HG03439 (cell line): ENCODE results near the gene ERICH6B.
"Not testable (repeated sequence)": the region's sequence is repeated elsewhere in the genome, so short reads cannot be mapped to it uniquely, and the experiment has no call there.

Experiments
- ATAC-seq: cut with Tn5 transposase; IDR thresholded peaks from one replicate; pipeline ENCODE4 v1.9.1; 2021; ENCODE audit warnings: mild to moderate bottlenecking, moderate library complexity; ENCODE audit not compliant: unreplicated experiment

Gene ERICH6B

GRCh38 chr13:45615501-45616101 is at the start of gene ERICH6B:
Gene ERICH6B (minus strand): TSS chr13:45615739. CDS start chr13:45597005, 18,734 bp downstream.
- no peak for ATAC-seq

GRCh38 chr13:45662903-45663302 is 47.4 kb upstream of the ERICH6B start:
- not testable (repeated sequence) for ATAC-seq

- no peak for ATAC-seq
Observed at GRCh38 chr13:45662162-45662561, 46.6 kb upstream of the ERICH6B start.

- ATAC-seq = not testable (repeated sequence)
Observed at GRCh38 chr13:45660458-45660857, 44.9 kb upstream of the ERICH6B start.

- ATAC-seq = no peak
Observed at GRCh38 chr13:45659536-45659935, 44.0 kb upstream of the ERICH6B start.

GRCh38 chr13:45658586-45659235 is 43.2 kb upstream of the ERICH6B start:
- ATAC-seq = no peak

GRCh38 chr13:45654633-45655349 is 39.3 kb upstream of the ERICH6B start:
- no peak for ATAC-seq

- not testable (repeated sequence) for ATAC-seq
Observed at GRCh38 chr13:45645263-45645662, 29.7 kb upstream of the ERICH6B start.

GRCh38 chr13:45642159-45642558 is 26.6 kb upstream of the ERICH6B start:
- not testable (repeated sequence) for ATAC-seq

- ATAC-seq = not testable (repeated sequence)
Observed at GRCh38 chr13:45635291-45635690, 19.8 kb upstream of the ERICH6B start.

- ATAC-seq = no peak
Observed at GRCh38 chr13:45630791-45631190, 15.3 kb upstream of the ERICH6B start.

- ATAC-seq = no peak
Observed at GRCh38 chr13:45629940-45630339, 14.4 kb upstream of the ERICH6B start.

- ATAC-seq = no peak
Observed at GRCh38 chr13:45628094-45628493, 12.6 kb upstream of the ERICH6B start.

GRCh38 chr13:45627656-45628055 is 12.1 kb upstream of the ERICH6B start:
- no peak for ATAC-seq

GRCh38 chr13:45626731-45627374 is 11.3 kb upstream of the ERICH6B start:
- ATAC-seq = no peak

- ATAC-seq = no peak
Observed at GRCh38 chr13:45623516-45624090, 8.1 kb upstream of the ERICH6B start.

GRCh38 chr13:45621950-45622349 is 6.4 kb upstream of the ERICH6B start:
- ATAC-seq = no peak

- ATAC-seq = no peak
Observed at GRCh38 chr13:45607931-45608330, 7.6 kb downstream of the ERICH6B start.

GRCh38 chr13:45604892-45605291 is 10.6 kb downstream of the ERICH6B start:
- no peak for ATAC-seq

- no peak for ATAC-seq
Observed at GRCh38 chr13:45603338-45603737, 12.2 kb downstream of the ERICH6B start.
